MM.1S (cell line): ENCODE results near the gene ASCL2.

Experiments used
- DNase-seq: peaks from one replicate; pipeline ENCODE4 v3.0.0-alpha.2; 2015
- H2AFZ ChIP-seq: fragments of 300-600 bp; sonication (generic); 2 replicates; pipeline ENCODE4 v1.6.0; 2016; ENCODE audit warnings: antibody characterized with exemption, low read length
- H3F3A ChIP-seq: fragments of 300-600 bp; sonication (generic); 2 replicates; pipeline ENCODE4 v1.6.1; 2016; ENCODE audit warnings: mild to moderate bottlenecking, antibody characterized with exemption, low read length, moderate library complexity, mixed read lengths; ENCODE audit not compliant: insufficient read depth
- H3K27ac ChIP-seq: fragments of 300-600 bp; sonication (generic); 2 replicates; pipeline ENCODE4 v1.5.1; 2016; ENCODE audit warnings: mild to moderate bottlenecking, low read length
- H3K27me3 ChIP-seq: fragments of 300-600 bp; sonication (generic); replicated peaks from 2 replicates; pipeline ENCODE4 v1.6.0; 2016; ENCODE audit warnings: low read length; ENCODE audit not compliant: insufficient read depth
- H3K36me3 ChIP-seq: fragments of 300-600 bp; sonication (generic); replicated peaks from 2 replicates; pipeline ENCODE4 v1.6.1; 2016; ENCODE audit warnings: mild to moderate bottlenecking, low read length, mixed read lengths; ENCODE audit not compliant: insufficient read depth
- H3K4me1 ChIP-seq: fragments of 300-600 bp; sonication (generic); 2 replicates; pipeline ENCODE4 v1.6.1; 2016; ENCODE audit warnings: low read length, mixed read lengths
- H3K4me2 ChIP-seq: fragments of 300-600 bp; sonication (generic); 2 replicates; pipeline ENCODE4 v1.6.0; 2016; ENCODE audit warnings: low read depth, low read length
- H3K4me3 ChIP-seq: fragments of 300-600 bp; sonication (generic); 2 replicates; pipeline ENCODE4 v1.5.1; 2016; ENCODE audit warnings: low read length, mixed read lengths
- H3K79me2 ChIP-seq: fragments of 300-600 bp; sonication (generic); 2 replicates; pipeline ENCODE4 v1.6.1; 2016; ENCODE audit warnings: mixed run types, low read length, mixed read lengths
- H3K9ac ChIP-seq: fragments of 300-600 bp; sonication (generic); 2 replicates; pipeline ENCODE4 v1.6.1; 2016; ENCODE audit warnings: low read length, mixed read lengths
- H3K9me2 ChIP-seq: fragments of 300-600 bp; sonication (generic); replicated peaks from 2 replicates; pipeline ENCODE4 v1.6.1; 2016; ENCODE audit warnings: mild to moderate bottlenecking, low read length, mixed read lengths; ENCODE audit not compliant: insufficient read depth
- H3K9me3 ChIP-seq: fragments of 300-600 bp; sonication (generic); replicated peaks from 2 replicates; pipeline ENCODE4 v1.6.1; 2016; ENCODE audit warnings: mild to moderate bottlenecking, low read length, mixed read lengths; ENCODE audit not compliant: insufficient read depth
- H4K20me1 ChIP-seq: fragments of 300-600 bp; sonication (generic); 2 replicates; pipeline ENCODE4 v1.6.1; 2016; ENCODE audit warnings: mild to moderate bottlenecking, low read length, moderate library complexity, mixed read lengths; ENCODE audit not compliant: insufficient read depth
- EZH2 ChIP-seq: fragments of 300-600 bp; sonication (generic); optimal IDR thresholded peaks from 2 replicates; pipeline ENCODE3; 2017; ENCODE audit warnings: low read depth, mild to moderate bottlenecking, antibody characterized with exemption, low read length, mixed read lengths
- EZH2phosphoT487 ChIP-seq: fragments of 300-600 bp; sonication (generic); IDR thresholded peaks from 2 replicates; pipeline ENCODE4 v1.6.1; 2018; ENCODE audit warnings: antibody characterized with exemption, low read length
- TF ChIP-seq, protein P1 (sequence below): fragments of 300-600 bp; sonication (generic); IDR thresholded peaks from 2 replicates; pipeline ENCODE4 v1.5.1; 2016; ENCODE audit warnings: antibody characterized with exemption, low read length, mixed read lengths

ASCL2 gene

DNA sequence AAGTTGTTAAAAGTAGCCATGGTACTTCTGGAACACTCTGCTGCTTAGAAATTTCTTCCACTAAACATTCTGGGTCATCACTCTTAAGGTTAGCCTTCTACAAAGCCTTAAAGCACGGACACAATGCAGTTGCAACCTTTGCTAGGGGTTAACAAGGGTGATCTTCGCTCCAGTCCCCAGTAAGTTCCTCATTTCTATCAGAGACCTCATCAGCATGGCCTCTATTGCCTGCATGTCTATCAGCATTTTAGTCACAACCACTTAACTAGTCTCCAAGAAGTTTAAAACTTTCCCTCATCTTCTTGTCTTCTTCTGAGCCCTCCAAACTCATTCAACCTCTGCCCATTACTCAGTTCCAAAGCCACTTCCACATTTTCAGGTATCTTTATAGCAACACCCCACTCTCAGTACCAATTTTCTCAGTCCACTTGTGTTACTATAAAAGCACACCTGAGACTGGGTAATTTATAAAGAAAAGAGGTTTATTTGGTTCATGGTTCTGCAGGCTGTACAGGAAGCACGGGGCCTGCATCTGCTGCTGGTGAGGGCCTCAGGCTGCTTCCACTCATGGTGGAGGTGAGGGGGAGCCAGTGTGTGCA, 50.1 kb downstream of the ASCL2 start:
- DNase-seq, result no peak
- H3K4me3 ChIP-seq, result no peak overlapping the region
- H2AFZ ChIP-seq, result no peak overlapping the region
- H3K79me2 ChIP-seq, result no peaks in the 10 kb centered on the region
- H3K27ac ChIP-seq, result no peak overlapping the region
- no peaks in the 10 kb centered on the region for H3F3A ChIP-seq
- no peak for TF ChIP-seq EZH2phosphoT487
- no peak for TF ChIP-seq EZH2
- TF ChIP-seq, protein P1, sequence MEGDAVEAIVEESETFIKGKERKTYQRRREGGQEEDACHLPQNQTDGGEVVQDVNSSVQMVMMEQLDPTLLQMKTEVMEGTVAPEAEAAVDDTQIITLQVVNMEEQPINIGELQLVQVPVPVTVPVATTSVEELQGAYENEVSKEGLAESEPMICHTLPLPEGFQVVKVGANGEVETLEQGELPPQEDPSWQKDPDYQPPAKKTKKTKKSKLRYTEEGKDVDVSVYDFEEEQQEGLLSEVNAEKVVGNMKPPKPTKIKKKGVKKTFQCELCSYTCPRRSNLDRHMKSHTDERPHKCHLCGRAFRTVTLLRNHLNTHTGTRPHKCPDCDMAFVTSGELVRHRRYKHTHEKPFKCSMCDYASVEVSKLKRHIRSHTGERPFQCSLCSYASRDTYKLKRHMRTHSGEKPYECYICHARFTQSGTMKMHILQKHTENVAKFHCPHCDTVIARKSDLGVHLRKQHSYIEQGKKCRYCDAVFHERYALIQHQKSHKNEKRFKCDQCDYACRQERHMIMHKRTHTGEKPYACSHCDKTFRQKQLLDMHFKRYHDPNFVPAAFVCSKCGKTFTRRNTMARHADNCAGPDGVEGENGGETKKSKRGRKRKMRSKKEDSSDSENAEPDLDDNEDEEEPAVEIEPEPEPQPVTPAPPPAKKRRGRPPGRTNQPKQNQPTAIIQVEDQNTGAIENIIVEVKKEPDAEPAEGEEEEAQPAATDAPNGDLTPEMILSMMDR, result no peak
- H3K9me2 ChIP-seq, result no peaks in the 10 kb centered on the region
- no peaks in the 10 kb centered on the region for H3K9me3 ChIP-seq
- H3K4me1 ChIP-seq, result no peaks in the 10 kb centered on the region
- no peak overlapping the region for H3K9ac ChIP-seq
- H3K4me2 ChIP-seq, result no peak overlapping the region
- peaks cover 85% of the 10 kb centered on the region for H3K27me3 ChIP-seq
- no peaks in the 10 kb centered on the region for H3K36me3 ChIP-seq
- no peaks in the 10 kb centered on the region for H4K20me1 ChIP-seq

DNA sequence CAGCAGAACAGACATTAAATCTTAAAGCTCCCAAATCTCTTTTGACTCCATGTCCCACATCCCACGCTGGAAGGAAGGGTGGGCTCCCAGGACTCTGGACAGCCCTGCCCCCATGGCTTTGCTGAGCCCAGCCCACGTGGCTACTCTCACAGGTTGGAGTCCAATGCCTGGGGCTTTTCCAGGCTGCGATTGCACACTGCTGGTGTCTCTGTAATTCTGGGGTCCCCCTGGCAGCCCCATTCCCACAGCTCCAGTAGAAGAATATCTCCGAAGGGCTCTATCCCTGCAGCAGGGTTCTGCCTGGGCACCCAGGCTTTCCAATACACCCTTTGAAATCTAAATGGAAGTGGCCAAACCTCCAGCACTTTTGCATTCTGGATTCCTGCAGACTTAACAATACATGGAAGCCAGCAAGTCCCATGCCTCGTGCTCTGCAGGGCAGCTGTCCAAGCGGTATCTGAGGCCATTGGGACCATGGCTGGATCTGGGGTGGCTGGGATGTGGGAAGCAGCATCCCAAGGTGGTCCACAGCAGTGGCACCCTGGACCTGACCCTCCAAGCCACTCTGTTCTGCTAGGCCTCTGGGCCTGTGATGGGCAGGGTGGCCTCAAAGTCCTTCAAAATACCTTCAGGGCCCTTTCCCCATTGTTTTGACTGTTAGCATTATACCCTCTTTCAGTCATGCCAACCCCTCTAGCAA, 50.9 kb downstream of the ASCL2 start:
- H3K9me3 ChIP-seq, result no peaks in the 10 kb centered on the region
- no peaks in the 10 kb centered on the region for H3K4me1 ChIP-seq
- no peak for DNase-seq
- peaks cover 87% of the 10 kb centered on the region for H3K27me3 ChIP-seq
- no peaks in the 10 kb centered on the region for H3K36me3 ChIP-seq
- no peak overlapping the region for H3K27ac ChIP-seq
- no peaks in the 10 kb centered on the region for H4K20me1 ChIP-seq
- no peaks in the 10 kb centered on the region for H3F3A ChIP-seq
- no peaks in the 10 kb centered on the region for H3K79me2 ChIP-seq
- no peak overlapping the region for H2AFZ ChIP-seq
- H3K9me2 ChIP-seq, result no peaks in the 10 kb centered on the region
- no peak overlapping the region for H3K4me2 ChIP-seq
- TF ChIP-seq EZH2phosphoT487, result no peak
- TF ChIP-seq, protein P1, result no peak
- no peak for TF ChIP-seq EZH2
- H3K9ac ChIP-seq, result no peak overlapping the region
- no peak overlapping the region for H3K4me3 ChIP-seq
